ENCODE measurements around the gene PDSS2. TPM values are rescaled to one million over a fixed set of nuclear protein-coding genes. Genes with fewer than 3 reads are reported as not detected.

Gene PDSS2
- polyA plus RNA-seq (ENCODE audit: insufficient read length in 3 of 3) = 10 to 100 TPM; 15.6 to 17.0 (median 16.4) TPM
- long read RNA-seq, donor 1, partial matches to known transcripts = 0 of 2 reads
- long read RNA-seq, donor 1, other reads (novel, unspliced or antisense) = 0 of 2 reads
- long read RNA-seq, donor 2, partial matches to known transcripts = 0 of 3 reads
- long read RNA-seq, donor 2, other reads (novel, unspliced or antisense) = 0 of 3 reads
- long read RNA-seq, donor 3, partial matches to known transcripts = 0 of 4 reads
- long read RNA-seq, donor 3, other reads (novel, unspliced or antisense) = 0 of 4 reads
- long read RNA-seq, donor 4, transcript PDSS2-201 (4 exons, 1,236 nt) = major isoform, 5 of 7 reads
- long read RNA-seq, donor 4, partial matches to known transcripts = 0 of 7 reads
- long read RNA-seq, donor 4, other reads (novel, unspliced or antisense) = 0 of 7 reads
- long read RNA-seq, donor 5, partial matches to known transcripts = 0 of 2 reads
- long read RNA-seq, donor 5, other reads (novel, unspliced or antisense) = 0 of 2 reads
- long read RNA-seq, donor 6, partial matches to known transcripts = 0 of 2 reads
- long read RNA-seq, donor 6, other reads (novel, unspliced or antisense) = 0 of 2 reads
- long read RNA-seq, donor 7, partial matches to known transcripts = 0 of 4 reads
- long read RNA-seq, donor 7, other reads (novel, unspliced or antisense) = 0 of 4 reads
- long read RNA-seq, donor 8, partial matches to known transcripts = 0 of 2 reads
- long read RNA-seq, donor 8, other reads (novel, unspliced or antisense) = 0 of 2 reads
- long read RNA-seq, donor 9, partial matches to known transcripts = 0 of 1 reads
- long read RNA-seq, donor 9, other reads (novel, unspliced or antisense) = 0 of 1 reads
- long read RNA-seq, donor 10, partial matches to known transcripts = 0 of 1 reads
- long read RNA-seq, donor 10, other reads (novel, unspliced or antisense) = 0 of 1 reads
- long read RNA-seq, donor 11 = 0 reads
- long read RNA-seq, donor 12, partial matches to known transcripts = 0 of 4 reads
- long read RNA-seq, donor 12, other reads (novel, unspliced or antisense) = 0 of 4 reads
- long read RNA-seq, donor 13, partial matches to known transcripts = 0 of 2 reads
- long read RNA-seq, donor 13, other reads (novel, unspliced or antisense) = 0 of 2 reads
- long read RNA-seq, donor 14, partial matches to known transcripts = 0 of 4 reads
- long read RNA-seq, donor 14, other reads (novel, unspliced or antisense) = 0 of 4 reads
- long read RNA-seq, donor 15, transcript PDSS2-201 (4 exons, 1,236 nt) = major isoform, 6 of 8 reads
- long read RNA-seq, donor 15, partial matches to known transcripts = 0 of 8 reads
- long read RNA-seq, donor 15, other reads (novel, unspliced or antisense) = 0 of 8 reads
- long read RNA-seq, donor 16, partial matches to known transcripts = 0 of 3 reads
- long read RNA-seq, donor 16, other reads (novel, unspliced or antisense) = 0 of 3 reads

GRCh38 chr6:107459283-107460082 is at the start of gene PDSS2:
Gene PDSS2, minus strand, starts transcription at chr6:107459564. Its CDS starts 279 bp downstream, at chr6:107459285.
- peak; percentile 98 for DNase-seq

GRCh38 chr6:107506145-107506544 is 46.8 kb upstream of the PDSS2 start:
- no peak for DNase-seq

- no peak for DNase-seq
Observed at GRCh38 chr6:107504270-107505026, 45.1 kb upstream of the PDSS2 start.

GRCh38 chr6:107496892-107497684 is 37.7 kb upstream of the PDSS2 start:
- no peak for DNase-seq

- DNase-seq = no peak
Observed at GRCh38 chr6:107495971-107496370, 36.6 kb upstream of the PDSS2 start.

GRCh38 chr6:107495196-107495643 is 35.9 kb upstream of the PDSS2 start:
- DNase-seq = no peak

- peak; percentile 84 for DNase-seq
Observed at GRCh38 chr6:107493158-107494057, 34.0 kb upstream of the PDSS2 start.

GRCh38 chr6:107491760-107492660 is 32.6 kb upstream of the PDSS2 start:
- no peak for DNase-seq

GRCh38 chr6:107491138-107491609 is 31.8 kb upstream of the PDSS2 start:
- DNase-seq = no peak

GRCh38 chr6:107490566-107491137 is 31.3 kb upstream of the PDSS2 start:
- DNase-seq = no peak

GRCh38 chr6:107489636-107490565 is 30.5 kb upstream of the PDSS2 start, which contains the start of gene SOBP:
Gene SOBP, plus strand, starts transcription at chr6:107490117. Its CDS starts 500 bp downstream, at chr6:107490617.
- peak; percentile 81 for DNase-seq

GRCh38 chr6:107488875-107489635 is 29.7 kb upstream of the PDSS2 start:
- DNase-seq = no peak

- DNase-seq = no peak
Observed at GRCh38 chr6:107488174-107488874, 29.0 kb upstream of the PDSS2 start.
